DND-41 (cell line): Measurements from ENCODE around the gene SEMA4B.

ENCODE experiments used
- EZH2 ChIP-seq: IDR thresholded peaks from 3 replicates; pipeline ENCODE4 v1.6.1; 2012; ENCODE audit warnings: borderline replicate concordance, low read depth, mild to moderate bottlenecking, moderate library complexity, low read length, inconsistent platforms; ENCODE audit not compliant: severe bottlenecking
- TF ChIP-seq, protein P1 (sequence below): IDR thresholded peaks from 2 replicates; pipeline ENCODE4 v1.5.1; 2012; ENCODE audit warnings: borderline replicate concordance, low read length, moderate library complexity, mild to moderate bottlenecking; ENCODE audit not compliant: poor library complexity, severe bottlenecking; ENCODE audit errors: extremely low read depth

DNA sequence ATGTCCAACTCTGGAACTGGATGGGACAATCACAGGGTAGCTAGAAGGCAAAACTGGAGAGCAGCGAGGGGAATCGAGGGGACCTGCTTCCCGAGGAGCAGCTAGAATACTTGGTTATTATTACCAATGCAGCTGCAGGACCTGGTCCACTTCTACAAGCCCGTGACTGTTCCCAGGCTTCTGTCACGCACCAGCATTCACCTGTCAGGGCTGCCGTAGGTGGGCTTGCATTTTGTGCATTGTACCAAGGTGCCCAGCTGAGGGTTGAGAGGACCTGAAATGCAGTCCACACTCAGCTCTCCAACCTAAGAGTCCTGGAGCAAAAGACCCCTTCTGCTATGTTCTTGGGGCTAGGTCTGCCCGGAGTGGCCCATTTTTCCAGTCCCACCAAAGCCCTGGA is 2.3 kb downstream of the SEMA4B start:
- TF ChIP-seq, protein P1, sequence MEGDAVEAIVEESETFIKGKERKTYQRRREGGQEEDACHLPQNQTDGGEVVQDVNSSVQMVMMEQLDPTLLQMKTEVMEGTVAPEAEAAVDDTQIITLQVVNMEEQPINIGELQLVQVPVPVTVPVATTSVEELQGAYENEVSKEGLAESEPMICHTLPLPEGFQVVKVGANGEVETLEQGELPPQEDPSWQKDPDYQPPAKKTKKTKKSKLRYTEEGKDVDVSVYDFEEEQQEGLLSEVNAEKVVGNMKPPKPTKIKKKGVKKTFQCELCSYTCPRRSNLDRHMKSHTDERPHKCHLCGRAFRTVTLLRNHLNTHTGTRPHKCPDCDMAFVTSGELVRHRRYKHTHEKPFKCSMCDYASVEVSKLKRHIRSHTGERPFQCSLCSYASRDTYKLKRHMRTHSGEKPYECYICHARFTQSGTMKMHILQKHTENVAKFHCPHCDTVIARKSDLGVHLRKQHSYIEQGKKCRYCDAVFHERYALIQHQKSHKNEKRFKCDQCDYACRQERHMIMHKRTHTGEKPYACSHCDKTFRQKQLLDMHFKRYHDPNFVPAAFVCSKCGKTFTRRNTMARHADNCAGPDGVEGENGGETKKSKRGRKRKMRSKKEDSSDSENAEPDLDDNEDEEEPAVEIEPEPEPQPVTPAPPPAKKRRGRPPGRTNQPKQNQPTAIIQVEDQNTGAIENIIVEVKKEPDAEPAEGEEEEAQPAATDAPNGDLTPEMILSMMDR = no peak
- TF ChIP-seq EZH2 = no peak
